Spleen (tissue), 7 donors: ENCODE data around the gene TWIST2.

Experiments
- CTCF ChIP-seq, 11 experiments: fragments of 200-600 bp in 7 of 11; fragments of 450-650 bp in 4 of 11; sonication (generic) in 4 of 11; IDR thresholded peaks in 8 of 11; conservative IDR thresholded peaks in 3 of 11; 1 replicate in 7 of 11; 2 replicates in 4 of 11; pipeline versions ENCODE4 v1.4.0 to v1.8.0; 2016 to 2021; ENCODE audit warnings: antibody characterized with exemption in 11 of 11, inconsistent platforms in 4 of 11, mild to moderate bottlenecking in 1 of 11
- POLR2A ChIP-seq, 3 donors: fragments of 450-650 bp; IDR thresholded peaks; one replicate each; pipeline ENCODE4 v1.5.1; 2017; ENCODE audit warnings: antibody characterized with exemption in 3 of 3, mild to moderate bottlenecking in 1 of 3
- POLR2AphosphoS5 ChIP-seq, 3 donors: sonication (generic); formaldehyde crosslinking; IDR thresholded peaks; one replicate each; pipeline ENCODE4 v1.5.1; 2017; ENCODE audit warnings: antibody characterized with exemption in 3 of 3
- donor health status: DM: no; HTN: no; CAD: no; lungs with moderate emphysema.
- donor health status: DM: no; HTN: no; CAD: no.
- donor health status: DM: no; HTN: no; CAD: no.

DNA sequence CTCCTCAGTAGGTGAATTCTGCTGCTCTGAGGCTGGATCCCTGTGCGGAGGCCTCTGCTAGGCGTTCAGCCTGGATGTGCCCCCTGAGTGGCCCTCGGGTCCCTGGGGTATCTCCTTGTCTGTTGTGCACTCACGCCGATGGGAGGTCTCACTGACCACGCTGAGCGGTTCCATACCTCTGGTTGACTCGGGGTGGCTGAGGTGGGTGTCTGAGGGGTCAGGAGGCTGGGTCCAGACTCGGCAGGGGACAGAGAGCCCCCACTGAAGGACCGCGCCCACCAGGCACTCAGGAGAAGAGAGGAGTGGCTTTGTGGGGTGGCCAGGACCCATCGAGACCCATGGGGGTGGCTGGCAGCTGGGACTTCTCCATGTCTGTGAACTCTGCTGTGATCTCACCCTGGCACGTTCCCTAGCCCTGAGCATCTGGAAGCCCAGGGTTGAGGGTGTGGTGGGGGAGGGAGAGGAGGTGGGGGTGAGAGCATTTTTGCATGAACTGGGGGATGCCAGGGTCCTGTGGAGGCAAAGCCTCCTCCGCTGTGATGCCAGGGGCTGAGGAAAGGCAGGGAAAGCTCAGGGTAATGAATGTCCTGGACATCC, 53.7 kb downstream of the TWIST2 start:
- TF ChIP-seq CTCF (IDR thresholded peaks at IDR 0.05 in 8 of 11, conservative IDR thresholded peaks at IDR 0.05 in 3 of 11) (no peak), POLR2AphosphoS5 (IDR thresholded peaks at IDR 0.05) (no peak), POLR2A (IDR thresholded peaks at IDR 0.05) (no peak)
